ENCODE data around the gene VIP.

Gene VIP

GRCh38 chr6:152736687-152737273, 13.8 kb upstream of the VIP start:
- Histone ChIP-seq H3K27me3 (ENCODE audit: low read depth, low read length) (no peaks in the 10 kb centered on the region), H3K9me3 (ENCODE audit: control insufficient read depth in 1 of 2, low read length in 2 of 2) (peaks cover 0 to 5% of the 10 kb centered on the region in 2 donors), H3K4me1 (ENCODE audit: control insufficient read depth in 1 of 2, insufficient read depth in 2 of 2, low read length in 2 of 2) (no peaks in the 10 kb centered on the region), H3K36me3 (ENCODE audit: control insufficient read depth in 1 of 2, insufficient read depth in 2 of 2, low read length in 2 of 2) (no peaks in the 10 kb centered on the region), H3K4me3 (ENCODE audit: low read depth in 1 of 2, low read length in 2 of 2) (no peak overlapping the region), H3K27ac (ENCODE audit: low read length) (no peak overlapping the region)

GRCh38 chr6:152745509-152746171, 5.0 kb upstream of the VIP start:
- H3K36me3 ChIP-seq (ENCODE audit: control insufficient read depth in 1 of 2, insufficient read depth in 2 of 2, low read length in 2 of 2) = no peaks in the 10 kb centered on the region
- H3K4me1 ChIP-seq (ENCODE audit: control insufficient read depth in 1 of 2, insufficient read depth in 2 of 2, low read length in 2 of 2) = no peaks in the 10 kb centered on the region
- no peak overlapping the region for H3K4me3 ChIP-seq (ENCODE audit: low read depth in 1 of 2, low read length in 2 of 2)
- H3K27ac ChIP-seq (ENCODE audit: low read length) = no peak overlapping the region
- no peaks in the 10 kb centered on the region for H3K9me3 ChIP-seq (ENCODE audit: control insufficient read depth in 1 of 2, low read length in 2 of 2)
- H3K27me3 ChIP-seq (ENCODE audit: low read depth, low read length) = no peaks in the 10 kb centered on the region

- H3K36me3 ChIP-seq (ENCODE audit: control insufficient read depth in 1 of 2, insufficient read depth in 2 of 2, low read length in 2 of 2) = no peaks in the 10 kb centered on the region
- H3K4me3 ChIP-seq (ENCODE audit: low read depth in 1 of 2, low read length in 2 of 2) = no peak overlapping the region
- no peaks in the 10 kb centered on the region for H3K4me1 ChIP-seq (ENCODE audit: control insufficient read depth in 1 of 2, insufficient read depth in 2 of 2, low read length in 2 of 2)
- no peaks in the 10 kb centered on the region for H3K27me3 ChIP-seq (ENCODE audit: low read depth, low read length)
- no peak overlapping the region for H3K27ac ChIP-seq (ENCODE audit: low read length)
- H3K9me3 ChIP-seq (ENCODE audit: control insufficient read depth in 1 of 2, low read length in 2 of 2) = no peaks in the 10 kb centered on the region
These were observed 4.4 kb upstream of the VIP start for GRCh38 chr6:152746172-152746553.

- no peak overlapping the region for H3K27ac ChIP-seq (ENCODE audit: low read length)
- H3K9me3 ChIP-seq (ENCODE audit: control insufficient read depth in 1 of 2, low read length in 2 of 2) = no peaks in the 10 kb centered on the region
- H3K27me3 ChIP-seq (ENCODE audit: low read depth, low read length) = no peaks in the 10 kb centered on the region
- no peaks in the 10 kb centered on the region for H3K36me3 ChIP-seq (ENCODE audit: control insufficient read depth in 1 of 2, insufficient read depth in 2 of 2, low read length in 2 of 2)
- no peaks in the 10 kb centered on the region for H3K4me1 ChIP-seq (ENCODE audit: control insufficient read depth in 1 of 2, insufficient read depth in 2 of 2, low read length in 2 of 2)
- no peak overlapping the region for H3K4me3 ChIP-seq (ENCODE audit: low read depth in 1 of 2, low read length in 2 of 2)
These were observed 1.8 kb upstream of the VIP start for GRCh38 chr6:152748843-152749242.

- H3K27ac ChIP-seq (ENCODE audit: low read length) = no peak overlapping the region
- no peaks in the 10 kb centered on the region for H3K4me1 ChIP-seq (ENCODE audit: control insufficient read depth in 1 of 2, insufficient read depth in 2 of 2, low read length in 2 of 2)
- H3K27me3 ChIP-seq (ENCODE audit: low read depth, low read length) = no peaks in the 10 kb centered on the region
- no peaks in the 10 kb centered on the region for H3K36me3 ChIP-seq (ENCODE audit: control insufficient read depth in 1 of 2, insufficient read depth in 2 of 2, low read length in 2 of 2)
- no peak overlapping the region for H3K4me3 ChIP-seq (ENCODE audit: low read depth in 1 of 2, low read length in 2 of 2)
- H3K9me3 ChIP-seq (ENCODE audit: control insufficient read depth in 1 of 2, low read length in 2 of 2) = no peaks in the 10 kb centered on the region
These were observed 1.3 kb upstream of the VIP start for GRCh38 chr6:152749336-152749735.

GRCh38 chr6:152765331-152765730, 14.7 kb downstream of the VIP start:
- H3K36me3 ChIP-seq (ENCODE audit: control insufficient read depth in 1 of 2, insufficient read depth in 2 of 2, low read length in 2 of 2) = no peaks in the 10 kb centered on the region
- no peak overlapping the region for H3K4me3 ChIP-seq (ENCODE audit: low read depth in 1 of 2, low read length in 2 of 2)
- H3K4me1 ChIP-seq (ENCODE audit: control insufficient read depth in 1 of 2, insufficient read depth in 2 of 2, low read length in 2 of 2) = no peaks in the 10 kb centered on the region
- H3K9me3 ChIP-seq (ENCODE audit: control insufficient read depth in 1 of 2, low read length in 2 of 2) = no peaks in the 10 kb centered on the region
- H3K27ac ChIP-seq (ENCODE audit: low read length) = no peak overlapping the region
- no peaks in the 10 kb centered on the region for H3K27me3 ChIP-seq (ENCODE audit: low read depth, low read length)

- Histone ChIP-seq H3K4me1 (ENCODE audit: control insufficient read depth in 1 of 2, insufficient read depth in 2 of 2, low read length in 2 of 2) (no peaks in the 10 kb centered on the region), H3K4me3 (ENCODE audit: low read depth in 1 of 2, low read length in 2 of 2) (no peak overlapping the region), H3K27me3 (ENCODE audit: low read depth, low read length) (no peaks in the 10 kb centered on the region), H3K27ac (ENCODE audit: low read length) (no peak overlapping the region), H3K9me3 (ENCODE audit: control insufficient read depth in 1 of 2, low read length in 2 of 2) (no peaks in the 10 kb centered on the region), H3K36me3 (ENCODE audit: control insufficient read depth in 1 of 2, insufficient read depth in 2 of 2, low read length in 2 of 2) (no peaks in the 10 kb centered on the region)
These were observed 18.6 kb downstream of the VIP start for GRCh38 chr6:152769159-152769558.

GRCh38 chr6:152769993-152770392, 19.4 kb downstream of the VIP start:
- Histone ChIP-seq H3K4me3 (ENCODE audit: low read depth in 1 of 2, low read length in 2 of 2) (no peak overlapping the region), H3K27ac (ENCODE audit: low read length) (no peak overlapping the region), H3K4me1 (ENCODE audit: control insufficient read depth in 1 of 2, insufficient read depth in 2 of 2, low read length in 2 of 2) (no peaks in the 10 kb centered on the region), H3K36me3 (ENCODE audit: control insufficient read depth in 1 of 2, insufficient read depth in 2 of 2, low read length in 2 of 2) (no peaks in the 10 kb centered on the region), H3K9me3 (ENCODE audit: control insufficient read depth in 1 of 2, low read length in 2 of 2) (no peaks in the 10 kb centered on the region), H3K27me3 (ENCODE audit: low read depth, low read length) (no peaks in the 10 kb centered on the region)

- no peak overlapping the region for H3K4me3 ChIP-seq (ENCODE audit: low read depth in 1 of 2, low read length in 2 of 2)
- H3K27ac ChIP-seq (ENCODE audit: low read length) = no peak overlapping the region
- H3K36me3 ChIP-seq (ENCODE audit: control insufficient read depth in 1 of 2, insufficient read depth in 2 of 2, low read length in 2 of 2) = no peaks in the 10 kb centered on the region
- H3K4me1 ChIP-seq (ENCODE audit: control insufficient read depth in 1 of 2, insufficient read depth in 2 of 2, low read length in 2 of 2) = no peaks in the 10 kb centered on the region
- H3K27me3 ChIP-seq (ENCODE audit: low read depth, low read length) = no peaks in the 10 kb centered on the region
- no peaks in the 10 kb centered on the region for H3K9me3 ChIP-seq (ENCODE audit: control insufficient read depth in 1 of 2, low read length in 2 of 2)
These were observed 20.6 kb downstream of the VIP start for GRCh38 chr6:152771061-152771687.

- Histone ChIP-seq H3K27me3 (ENCODE audit: low read depth, low read length) (no peaks in the 10 kb centered on the region), H3K4me1 (ENCODE audit: control insufficient read depth in 1 of 2, insufficient read depth in 2 of 2, low read length in 2 of 2) (no peaks in the 10 kb centered on the region), H3K27ac (ENCODE audit: low read length) (no peak overlapping the region), H3K9me3 (ENCODE audit: control insufficient read depth in 1 of 2, low read length in 2 of 2) (no peaks in the 10 kb centered on the region), H3K4me3 (ENCODE audit: low read depth in 1 of 2, low read length in 2 of 2) (no peak overlapping the region), H3K36me3 (ENCODE audit: control insufficient read depth in 1 of 2, insufficient read depth in 2 of 2, low read length in 2 of 2) (no peaks in the 10 kb centered on the region)
These were observed 24.8 kb downstream of the VIP start for GRCh38 chr6:152775428-152775827.

GRCh38 chr6:152776833-152777232, 26.2 kb downstream of the VIP start:
- H3K9me3 ChIP-seq (ENCODE audit: control insufficient read depth in 1 of 2, low read length in 2 of 2) = no peaks in the 10 kb centered on the region
- no peaks in the 10 kb centered on the region for H3K4me1 ChIP-seq (ENCODE audit: control insufficient read depth in 1 of 2, insufficient read depth in 2 of 2, low read length in 2 of 2)
- H3K27me3 ChIP-seq (ENCODE audit: low read depth, low read length) = no peaks in the 10 kb centered on the region
- no peaks in the 10 kb centered on the region for H3K36me3 ChIP-seq (ENCODE audit: control insufficient read depth in 1 of 2, insufficient read depth in 2 of 2, low read length in 2 of 2)
- H3K4me3 ChIP-seq (ENCODE audit: low read depth in 1 of 2, low read length in 2 of 2) = no peak overlapping the region
- H3K27ac ChIP-seq (ENCODE audit: low read length) = no peak overlapping the region
